Stimulated activated naive CD8-positive, alpha-beta T cell treated with anti-CD3 and anti-CD28 coated beads, Interleukin-15, amount 100 ng/mL, for 72 hours (primary cell): ENCODE measurements around the gene C6orf132.

Experiments
- ATAC-seq: fragments of 150-1000 bp; cut with Tn5 transposase; 2 replicates; pipeline ENCODE4 v1.10.0; 2021; ENCODE audit warnings: mild to moderate bottlenecking, moderate library complexity
- DNase-seq, 2 donors: peaks; one replicate each; pipeline ENCODE4 v3.0.0; 2021 to 2022
- H3K27ac Mint-ChIP-seq, 2 donors: one replicate each; pipeline ENCODE4 v1.8.0; 2022; ENCODE audit warnings: mild to moderate bottlenecking in 2 of 2, mixed read lengths in 2 of 2, moderate library complexity in 2 of 2
- H3K27me3 Mint-ChIP-seq: one replicate; pipeline ENCODE4 v1.8.0; 2022; ENCODE audit warnings: mixed read lengths
- H3K4me1 Mint-ChIP-seq: one replicate; pipeline ENCODE4 v1.8.0; 2022; ENCODE audit warnings: mild to moderate bottlenecking, mixed read lengths
- H3K4me3 Mint-ChIP-seq, 2 donors: one replicate each; pipeline ENCODE4 v1.8.0; 2022; ENCODE audit warnings: mild to moderate bottlenecking in 2 of 2, mixed read lengths in 2 of 2, moderate library complexity in 1 of 2
- H3K9me3 Mint-ChIP-seq, 2 donors: one replicate each; pipeline ENCODE4 v1.8.0; 2022; ENCODE audit warnings: mixed read lengths in 2 of 2

The C6orf132 gene

GRCh38 chr6:42148058-42148457, 5.6 kb upstream of the C6orf132 start:
- no peak for ATAC-seq
- Mint-ChIP-seq H3K4me1 (no peaks in the 10 kb centered on the region), H3K9me3 (no peaks in the 10 kb centered on the region), H3K27me3 (peaks cover 32% of the 10 kb centered on the region), H3K27ac (no peak overlapping the region), H3K4me3 (no peak overlapping the region)
- no peak for DNase-seq

GRCh38 chr6:42147138-42147562, 4.7 kb upstream of the C6orf132 start:
- DNase-seq = no peak
- Mint-ChIP-seq H3K27me3 (peaks cover 41% of the 10 kb centered on the region), H3K27ac (no peak overlapping the region), H3K4me1 (peaks cover 6% of the 10 kb centered on the region), H3K9me3 (no peaks in the 10 kb centered on the region), H3K4me3 (no peak overlapping the region)
- no peak for ATAC-seq

GRCh38 chr6:42141603-42142117, 760 bp downstream of the C6orf132 start:
- H3K9me3 Mint-ChIP-seq = no peaks in the 10 kb centered on the region

GRCh38 chr6:42140756-42141602, 1.4 kb downstream of the C6orf132 start:
- H3K9me3 Mint-ChIP-seq = no peaks in the 10 kb centered on the region
- H3K27me3 Mint-ChIP-seq = peaks cover 55% of the 10 kb centered on the region
- no peak overlapping the region for H3K4me3 Mint-ChIP-seq

More at GRCh38 chr6:42141603-42142117, 760 bp downstream of the C6orf132 start:
- Mint-ChIP-seq H3K4me1 (peaks cover 13% of the 10 kb centered on the region), H3K4me3 (peak overlapping the region in 1 of 2 donors; percentile 18), H3K27me3 (peaks cover 55% of the 10 kb centered on the region), H3K27ac (no peak overlapping the region)
- ATAC-seq (no peak), DNase-seq (no peak)

GRCh38 chr6:42140032-42140431, 2.4 kb downstream of the C6orf132 start:
- no peaks in the 10 kb centered on the region for H3K9me3 Mint-ChIP-seq
- peaks cover 48% of the 10 kb centered on the region for H3K27me3 Mint-ChIP-seq
- H3K4me1 Mint-ChIP-seq = peaks cover 19% of the 10 kb centered on the region
- ATAC-seq = no peak
- no peak overlapping the region for H3K4me3 Mint-ChIP-seq
- no peak for DNase-seq
- H3K27ac Mint-ChIP-seq = no peak overlapping the region

More at GRCh38 chr6:42140756-42141602, 1.4 kb downstream of the C6orf132 start:
- DNase-seq (no peak), ATAC-seq (no peak)
- no peak overlapping the region for H3K27ac Mint-ChIP-seq
- H3K4me1 Mint-ChIP-seq = peaks cover 19% of the 10 kb centered on the region

- Mint-ChIP-seq H3K4me3 (no peak overlapping the region), H3K9me3 (no peaks in the 10 kb centered on the region), H3K4me1 (peaks cover 19% of the 10 kb centered on the region), H3K27ac (no peak overlapping the region), H3K27me3 (peaks cover 42% of the 10 kb centered on the region)
- DNase-seq = no peak
- no peak for ATAC-seq
These were observed 3.5 kb downstream of the C6orf132 start for GRCh38 chr6:42138630-42139619.

- Mint-ChIP-seq H3K4me3 (no peak overlapping the region), H3K27ac (no peak overlapping the region)
- no peak for DNase-seq
These were observed 4.2 kb downstream of the C6orf132 start for GRCh38 chr6:42138190-42138589.

GRCh38 chr6:42137194-42137753, 5.1 kb downstream of the C6orf132 start:
- no peak for DNase-seq
- peak overlapping the region in 1 of 2 donors; percentile 80 for H3K27ac Mint-ChIP-seq

More at GRCh38 chr6:42138190-42138589, 4.2 kb downstream of the C6orf132 start:
- peaks cover 34% of the 10 kb centered on the region for H3K27me3 Mint-ChIP-seq
- ATAC-seq = no peak
- no peaks in the 10 kb centered on the region for H3K9me3 Mint-ChIP-seq
- H3K4me1 Mint-ChIP-seq = peaks cover 19% of the 10 kb centered on the region

GRCh38 chr6:42136508-42137193, 5.8 kb downstream of the C6orf132 start:
- peak; percentile 53 to 64 for DNase-seq
- Mint-ChIP-seq H3K9me3 (no peaks in the 10 kb centered on the region), H3K27ac (peak overlapping the region; percentile 85 to 93), H3K4me3 (peak overlapping the region; percentile 72 to 83), H3K27me3 (peaks cover 21% of the 10 kb centered on the region), H3K4me1 (peaks cover 13% of the 10 kb centered on the region)
- ATAC-seq = peak; percentile 86

More at GRCh38 chr6:42137194-42137753, 5.1 kb downstream of the C6orf132 start:
- H3K27me3 Mint-ChIP-seq = peaks cover 25% of the 10 kb centered on the region
- ATAC-seq = no peak
- H3K9me3 Mint-ChIP-seq = no peaks in the 10 kb centered on the region
- H3K4me1 Mint-ChIP-seq = peaks cover 13% of the 10 kb centered on the region
- H3K4me3 Mint-ChIP-seq = peak overlapping the region; percentile 72 to 83

- DNase-seq (no peak), ATAC-seq (no peak)
- Mint-ChIP-seq H3K4me1 (peaks cover 13% of the 10 kb centered on the region), H3K27me3 (peaks cover 11% of the 10 kb centered on the region), H3K9me3 (no peaks in the 10 kb centered on the region), H3K4me3 (no peak overlapping the region), H3K27ac (no peak overlapping the region)
These were observed 6.7 kb downstream of the C6orf132 start for GRCh38 chr6:42135722-42136121.

- Mint-ChIP-seq H3K27me3 (peaks cover 6% of the 10 kb centered on the region), H3K27ac (no peak overlapping the region), H3K4me1 (peaks cover 13% of the 10 kb centered on the region), H3K4me3 (no peak overlapping the region), H3K9me3 (no peaks in the 10 kb centered on the region)
- ATAC-seq (no peak), DNase-seq (no peak)
These were observed 7.3 kb downstream of the C6orf132 start for GRCh38 chr6:42135161-42135560.

- no peak for DNase-seq
- Mint-ChIP-seq H3K9me3 (no peaks in the 10 kb centered on the region), H3K27ac (no peak overlapping the region), H3K27me3 (no peaks in the 10 kb centered on the region), H3K4me3 (no peak overlapping the region), H3K4me1 (peaks cover 13% of the 10 kb centered on the region)
- ATAC-seq = no peak
These were observed 8.5 kb downstream of the C6orf132 start for GRCh38 chr6:42133926-42134325.

GRCh38 chr6:42131531-42131930, 10.9 kb downstream of the C6orf132 start:
- no peaks in the 10 kb centered on the region for H3K27me3 Mint-ChIP-seq
- ATAC-seq (no peak), DNase-seq (no peak)
- H3K4me1 Mint-ChIP-seq = peaks cover 4% of the 10 kb centered on the region
- no peaks in the 10 kb centered on the region for H3K9me3 Mint-ChIP-seq
- H3K4me3 Mint-ChIP-seq = no peak overlapping the region
- H3K27ac Mint-ChIP-seq = peak overlapping the region in 1 of 2 donors; percentile 27

- Mint-ChIP-seq H3K9me3 (no peaks in the 10 kb centered on the region), H3K4me3 (no peak overlapping the region), H3K4me1 (no peaks in the 10 kb centered on the region), H3K27ac (no peak overlapping the region), H3K27me3 (no peaks in the 10 kb centered on the region)
- ATAC-seq (no peak), DNase-seq (no peak)
These were observed 13.1 kb downstream of the C6orf132 start for GRCh38 chr6:42129360-42129676.
